GM03348 (cell line): ENCODE measurements around the gene HPCAL1.
"Not testable (repeated sequence)": the region's sequence is repeated elsewhere in the genome, so short reads cannot be mapped to it uniquely, and the experiment has no call there.

Source experiments
- DNase-seq: peaks from one replicate; pipeline ENCODE4 v3.0.0; 2012; ENCODE audit warnings: low spot score

HPCAL1 gene

GRCh38 chr2:10302479-10303180 lies at the start of gene HPCAL1:
Gene HPCAL1, plus strand, starts transcription at chr2:10302904. Its CDS starts 116,854 bp downstream, at chr2:10419758.
- DNase-seq, result peak; percentile 98

GRCh38 chr2:10253596-10254372 lies 48.9 kb upstream of the HPCAL1 start:
- no peak for DNase-seq

GRCh38 chr2:10254373-10255188 lies 48.1 kb upstream of the HPCAL1 start:
- DNase-seq, result no peak

GRCh38 chr2:10255189-10256030 lies 47.3 kb upstream of the HPCAL1 start:
- DNase-seq, result no peak

GRCh38 chr2:10256031-10256514 lies 46.6 kb upstream of the HPCAL1 start:
- DNase-seq, result no peak

GRCh38 chr2:10256515-10257031 lies 46.1 kb upstream of the HPCAL1 start:
- DNase-seq, result no peak

- no peak for DNase-seq
Observed at GRCh38 chr2:10257036-10257435, 45.7 kb upstream of the HPCAL1 start.

GRCh38 chr2:10257500-10258147 lies 45.1 kb upstream of the HPCAL1 start:
- DNase-seq, result no peak

- DNase-seq, result no peak
Observed at GRCh38 chr2:10258326-10258725, 44.4 kb upstream of the HPCAL1 start.

GRCh38 chr2:10258726-10259125 lies 44.0 kb upstream of the HPCAL1 start:
- DNase-seq, result no peak

GRCh38 chr2:10260130-10260529 lies 42.6 kb upstream of the HPCAL1 start:
- DNase-seq, result peak; percentile 75

GRCh38 chr2:10263526-10263925 lies 39.2 kb upstream of the HPCAL1 start:
- not testable (repeated sequence) for DNase-seq

GRCh38 chr2:10264506-10265328 lies 38.0 kb upstream of the HPCAL1 start:
- no peak for DNase-seq

- DNase-seq, result no peak
Observed at GRCh38 chr2:10265329-10266132, 37.2 kb upstream of the HPCAL1 start.

- peak; percentile 53 for DNase-seq
Observed at GRCh38 chr2:10266133-10266620, 36.5 kb upstream of the HPCAL1 start.

- no peak for DNase-seq
Observed at GRCh38 chr2:10267036-10267435, 35.7 kb upstream of the HPCAL1 start.

- DNase-seq, result no peak
Observed at GRCh38 chr2:10267551-10268465, 34.9 kb upstream of the HPCAL1 start.

GRCh38 chr2:10269291-10269690 lies 33.4 kb upstream of the HPCAL1 start:
- DNase-seq, result no peak
